HepG2 (cell line): Measurements from ENCODE around the gene INPP4B. TPM values are rescaled to one million over a fixed set of nuclear protein-coding genes. Genes with fewer than 3 reads are reported as not detected.
A peak's percentile ranks its signal among the peaks of the same experiment; 100 is the strongest.

ENCODE experiments used
- ATAC-seq: fragments of 200-7000 bp; cut with Tn5 transposase; 3 replicates; pipeline ENCODE4 v1.9.1; 2020; ENCODE audit warnings: mild to moderate bottlenecking, moderate library complexity
- BruUV-seq: library from RNA; stranded (reverse); fragments of 400-500 nt; replicated peaks from 2 replicates; lab custom pipeline; 2021; lab: Mats Ljungman, UMichigan
- CTCF ChIA-PET: fragments of 300-600 bp; formaldehyde crosslinking; extraction: SDS; loops from one replicate; lab custom pipeline; 2021; ENCODE audit warnings: low total read pairs, inconsistent platforms, low intra/inter-chr PET ratio; lab: Yijun Ruan, JAX
- POLR2A ChIA-PET: fragments of 350-600 bp; sonication (Branson Sonifier 250); formaldehyde crosslinking; loops from one replicate; lab custom pipeline; 2020; ENCODE audit warnings: antibody characterized with exemption, inconsistent platforms; lab: Yijun Ruan, JAX
- DNase-seq: peaks from one replicate; pipeline ENCODE4 v3.0.0-alpha.2; 2015; ENCODE audit warnings: low spot score
- FAIRE-seq: peaks from 3 replicates; lab custom pipeline; 2011; peaks lifted over from hg19 to GRCh38; lab: Jason Lieb, UNC
- H2AFZ ChIP-seq: one replicate; pipeline ENCODE4 v1.6.1; 2011; ENCODE audit warnings: low read length, inconsistent platforms
- H3K27ac ChIP-seq: fragments of 300-600 bp; 3 replicates; pipeline ENCODE4 v1.8.0; 2011; ENCODE audit warnings: mixed run types, mild to moderate bottlenecking, mixed read lengths, low read length, inconsistent platforms; ENCODE audit not compliant: insufficient read depth; ENCODE audit errors: extremely low read length
- H3K27me3 ChIP-seq, 2 experiments: fragments of 200-600 bp in 1 of 2; 2 replicates in 1 of 2; 3 replicates in 1 of 2; pipeline versions ENCODE4 v1.6.0 to v1.8.0; 2011; ENCODE audit warnings: low read length in 2 of 2, mild to moderate bottlenecking in 2 of 2, moderate library complexity in 2 of 2, inconsistent platforms in 1 of 2; ENCODE audit not compliant: insufficient read depth in 2 of 2, control insufficient read depth in 1 of 2
- H3K36me3 ChIP-seq, 2 experiments: fragments of 200-600 bp in 1 of 2; replicated peaks in 1 of 2; 2 replicates in 1 of 2; 3 replicates in 1 of 2; pipeline versions ENCODE4 v1.5.1 to v1.8.0; 2011; ENCODE audit warnings: low read length in 2 of 2, inconsistent platforms in 1 of 2; ENCODE audit not compliant: insufficient read depth in 2 of 2, control insufficient read depth in 1 of 2
- H3K4me1 ChIP-seq: 2 replicates; pipeline ENCODE4 v1.5.1; 2012; ENCODE audit warnings: low read length, inconsistent platforms; ENCODE audit not compliant: insufficient read depth
- H3K4me2 ChIP-seq: 2 replicates; pipeline ENCODE4 v1.6.0; 2011; ENCODE audit warnings: low read depth, low read length, inconsistent platforms
- H3K4me3 ChIP-seq, 3 experiments: fragments of 200-600 bp in 1 of 3; sonication (generic), shearing (Covaris generic) in 1 of 3; replicated peaks in 1 of 3; 2 replicates each; pipeline ENCODE4 v1.5.1; 2011 to 2016; ENCODE audit warnings: low read length in 3 of 3, inconsistent platforms in 2 of 3, low read depth in 2 of 3, mild to moderate bottlenecking in 2 of 3, control low read depth in 1 of 3, mixed read lengths in 1 of 3; ENCODE audit not compliant: insufficient read depth in 1 of 3
- H3K79me2 ChIP-seq: one replicate; pipeline ENCODE4 v1.6.1; 2011; ENCODE audit warnings: low read length, inconsistent platforms; ENCODE audit not compliant: insufficient read depth
- H3K9ac ChIP-seq: 2 replicates; pipeline ENCODE4 v1.6.0; 2011; ENCODE audit warnings: mild to moderate bottlenecking, low read depth, low read length, inconsistent platforms; ENCODE audit not compliant: insufficient read depth
- H3K9me3 ChIP-seq: 2 replicates; pipeline ENCODE4 v1.5.1; 2012; ENCODE audit warnings: mild to moderate bottlenecking, low read length
- H4K20me1 ChIP-seq: 2 replicates; pipeline ENCODE4 v1.6.0; 2011; ENCODE audit warnings: inconsistent platforms, mild to moderate bottlenecking, low read length, moderate library complexity; ENCODE audit not compliant: insufficient read depth
- ATM ChIP-seq: fragments of 450-650 bp; IDR thresholded peaks from 2 replicates; pipeline ENCODE4 v1.7.1; 2017; ENCODE audit warnings: mild to moderate bottlenecking, borderline replicate concordance
- CEBPG ChIP-seq: IDR thresholded peaks from 2 replicates; pipeline ENCODE4 v1.6.1; 2016
- GPN1 ChIP-seq: sonication (generic); formaldehyde crosslinking; IDR thresholded peaks from 2 replicates; pipeline ENCODE4 v1.5.1; 2020; ENCODE audit warnings: missing genetic modification reagents, borderline replicate concordance
- SMC3 ChIP-seq: IDR thresholded peaks from 2 replicates; pipeline ENCODE4 v1.6.1; 2011; ENCODE audit warnings: low read length, improper control_type of control experiment
- SRSF4 ChIP-seq: fragments of 200-400 bp; formaldehyde crosslinking; IDR thresholded peaks from one replicate; pipeline ENCODE4 v1.6.1; 2018; ENCODE audit warnings: mild to moderate bottlenecking, low read depth, low read length, moderate library complexity; ENCODE audit not compliant: poor library complexity, severe bottlenecking
- STAG1 ChIP-seq: sonication (generic); formaldehyde crosslinking; IDR thresholded peaks from 2 replicates; pipeline ENCODE4 v1.4.0; 2020; ENCODE audit warnings: missing genetic modification reagents
- WIZ ChIP-seq: sonication (generic); formaldehyde crosslinking; IDR thresholded peaks from 2 replicates; pipeline ENCODE4 v1.5.1; 2020; ENCODE audit warnings: mild to moderate bottlenecking, missing genetic modification reagents
- ZNF12 ChIP-seq: sonication (generic); formaldehyde crosslinking; IDR thresholded peaks from 2 replicates; pipeline ENCODE4 v1.5.0; 2020; ENCODE audit warnings: missing genetic modification reagents
- ZNF543 ChIP-seq: sonication (generic); formaldehyde crosslinking; IDR thresholded peaks from 2 replicates; pipeline ENCODE4 v1.4.0; 2020; ENCODE audit warnings: mild to moderate bottlenecking, missing genetic modification reagents
- ZNF619 ChIP-seq: sonication (generic); formaldehyde crosslinking; IDR thresholded peaks from 2 replicates; pipeline ENCODE4 v1.4.0; 2020; ENCODE audit warnings: mild to moderate bottlenecking, missing genetic modification reagents
- ZNF883 ChIP-seq: sonication (generic); formaldehyde crosslinking; IDR thresholded peaks from 2 replicates; pipeline ENCODE4 v1.5.1; 2020; ENCODE audit warnings: mild to moderate bottlenecking, missing genetic modification reagents; ENCODE audit errors: not compliant biosample characterization
- ZSCAN29 ChIP-seq: sonication (generic); formaldehyde crosslinking; conservative IDR thresholded peaks from 2 replicates; pipeline ENCODE4 v1.4.0; 2020; ENCODE audit warnings: mild to moderate bottlenecking, missing genetic modification reagents
- ZZZ3 ChIP-seq: sonication (generic); formaldehyde crosslinking; IDR thresholded peaks from 2 replicates; pipeline ENCODE4 v1.4.0; 2020; ENCODE audit warnings: missing genetic modification reagents, mild to moderate bottlenecking, borderline replicate concordance
- WGBS: methylation state at CpG from one replicate; pipeline ENCODE4 v1.1.6; 2017; ENCODE audit warnings: low lambda C conversion rate; 5-methylcytosine and 5-hydroxymethylcytosine counted together
- in situ Hi-C: cut with HindIII; loops from 2 replicates; pipeline ENCODE4 v1.10.0; 2017; ENCODE audit warnings: low pct_unique_long_range_greater_than_20kb; ENCODE audit not compliant: extremely low pct_ligation_motif_present
- intact Hi-C: fragments of 100-400 bp; cut with micrococcal nuclease; formaldehyde crosslinking; loops from one replicate; pipeline ENCODE4 v1.10.0; 2022; ENCODE audit not compliant: unreplicated experiment
- polyA plus RNA-seq, 8 experiments: library from polyadenylated mRNA; depleted of rRNA in 3 of 8; stranded (reverse) in 7 of 8; unstranded in 1 of 8; fragments of >200 nt; fragmentation: Illumina TruSeq in 4 of 8; extraction: Trizol in 4 of 8; gene quantifications; 2 replicates each; pipeline versions ENCODE4 v1.2.1 to v1.2.3, GENCODE V29; 2011 to 2016; ENCODE audit warnings: low read depth in 4 of 8, missing spikeins in 1 of 8, mixed read lengths in 1 of 8; ENCODE audit not compliant: insufficient read depth in 1 of 8
- total RNA-seq, 5 experiments: library from RNA; depleted of rRNA; stranded (reverse); fragments of >200 nt; fragmentation: Illumina TruSeq; extraction: Trizol; gene quantifications; 2 replicates each; pipeline ENCODE4 v1.2.3, GENCODE V29; 2016; ENCODE audit warnings: low read depth in 1 of 5
- TF ChIP-seq, protein P1 (sequence below): sonication (generic); formaldehyde crosslinking; IDR thresholded peaks from 2 replicates; pipeline ENCODE4 v1.4.0; 2020; ENCODE audit warnings: missing genetic modification reagents, borderline replicate concordance
- TF ChIP-seq, protein P2 (sequence below): sonication (generic); formaldehyde crosslinking; IDR thresholded peaks from 2 replicates; pipeline ENCODE4 v1.5.0; 2020; ENCODE audit warnings: mild to moderate bottlenecking, missing genetic modification reagents, moderate library complexity
- TF ChIP-seq, protein P3 (sequence below): sonication (generic); formaldehyde crosslinking; IDR thresholded peaks from 2 replicates; pipeline ENCODE4 v1.8.0; 2022; ENCODE audit warnings: low read depth, missing genetic modification reagents
- TF ChIP-seq, protein P4 (sequence below): sonication (generic); formaldehyde crosslinking; IDR thresholded peaks from 2 replicates; pipeline ENCODE4 v1.5.0; 2020; ENCODE audit warnings: missing genetic modification reagents

The INPP4B gene
- total and polyA plus RNA-seq, 2 of the 13 experiments (the other 11 are each of a cell fraction or from before 2014, with no cell fraction given), result not detected

DNA sequence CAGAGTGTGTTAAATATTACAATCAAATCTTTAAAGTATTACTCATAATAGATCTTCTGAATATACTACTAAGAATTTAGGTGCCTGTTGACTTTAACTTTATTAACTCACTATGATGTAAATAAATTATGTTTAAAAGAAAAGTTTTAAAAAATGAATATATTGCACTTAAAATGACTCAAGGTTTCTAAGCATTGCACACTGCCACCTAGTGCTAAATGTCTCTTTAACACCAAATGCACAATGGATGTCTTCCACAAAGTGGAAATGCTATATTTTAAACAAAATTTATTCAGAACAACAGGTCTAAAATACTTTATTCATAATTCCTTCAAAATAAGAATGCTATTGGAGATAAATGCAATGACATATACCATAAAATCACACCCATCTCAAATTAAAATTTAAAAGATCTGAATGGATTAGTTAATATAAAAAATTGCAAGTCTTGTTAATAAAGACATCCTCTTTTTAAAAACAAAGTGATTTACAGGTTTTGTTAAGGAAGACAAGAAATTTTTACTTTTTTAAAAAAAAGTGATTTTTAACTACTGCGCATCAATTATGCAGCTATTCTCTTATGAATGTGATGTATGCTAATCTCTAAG lies 5.5 kb downstream of the INPP4B start:
- TF ChIP-seq ATM (no peak), SMC3 (peak; percentile 45), ZNF12 (CRISPR knock-in tag) (no peak), CEBPG (CRISPR knock-in tag) (no peak), ZNF883 (CRISPR knock-in tag) (no peak), ZNF619 (CRISPR knock-in tag) (no peak), ZNF543 (CRISPR knock-in tag) (no peak), ZZZ3 (CRISPR knock-in tag) (no peak), GPN1 (CRISPR knock-in tag) (no peak), WIZ (no peak), SRSF4 (no peak), STAG1 (CRISPR knock-in tag) (peak; percentile 28; the same call in 1 of the 2 replicates), ZSCAN29 (no peak)
- TF ChIP-seq, protein P1, sequence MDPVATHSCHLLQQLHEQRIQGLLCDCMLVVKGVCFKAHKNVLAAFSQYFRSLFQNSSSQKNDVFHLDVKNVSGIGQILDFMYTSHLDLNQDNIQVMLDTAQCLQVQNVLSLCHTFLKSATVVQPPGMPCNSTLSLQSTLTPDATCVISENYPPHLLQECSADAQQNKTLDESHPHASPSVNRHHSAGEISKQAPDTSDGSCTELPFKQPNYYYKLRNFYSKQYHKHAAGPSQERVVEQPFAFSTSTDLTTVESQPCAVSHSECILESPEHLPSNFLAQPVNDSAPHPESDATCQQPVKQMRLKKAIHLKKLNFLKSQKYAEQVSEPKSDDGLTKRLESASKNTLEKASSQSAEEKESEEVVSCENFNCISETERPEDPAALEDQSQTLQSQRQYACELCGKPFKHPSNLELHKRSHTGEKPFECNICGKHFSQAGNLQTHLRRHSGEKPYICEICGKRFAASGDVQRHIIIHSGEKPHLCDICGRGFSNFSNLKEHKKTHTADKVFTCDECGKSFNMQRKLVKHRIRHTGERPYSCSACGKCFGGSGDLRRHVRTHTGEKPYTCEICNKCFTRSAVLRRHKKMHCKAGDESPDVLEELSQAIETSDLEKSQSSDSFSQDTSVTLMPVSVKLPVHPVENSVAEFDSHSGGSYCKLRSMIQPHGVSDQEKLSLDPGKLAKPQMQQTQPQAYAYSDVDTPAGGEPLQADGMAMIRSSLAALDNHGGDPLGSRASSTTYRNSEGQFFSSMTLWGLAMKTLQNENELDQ, result no peak
- TF ChIP-seq, protein P2, sequence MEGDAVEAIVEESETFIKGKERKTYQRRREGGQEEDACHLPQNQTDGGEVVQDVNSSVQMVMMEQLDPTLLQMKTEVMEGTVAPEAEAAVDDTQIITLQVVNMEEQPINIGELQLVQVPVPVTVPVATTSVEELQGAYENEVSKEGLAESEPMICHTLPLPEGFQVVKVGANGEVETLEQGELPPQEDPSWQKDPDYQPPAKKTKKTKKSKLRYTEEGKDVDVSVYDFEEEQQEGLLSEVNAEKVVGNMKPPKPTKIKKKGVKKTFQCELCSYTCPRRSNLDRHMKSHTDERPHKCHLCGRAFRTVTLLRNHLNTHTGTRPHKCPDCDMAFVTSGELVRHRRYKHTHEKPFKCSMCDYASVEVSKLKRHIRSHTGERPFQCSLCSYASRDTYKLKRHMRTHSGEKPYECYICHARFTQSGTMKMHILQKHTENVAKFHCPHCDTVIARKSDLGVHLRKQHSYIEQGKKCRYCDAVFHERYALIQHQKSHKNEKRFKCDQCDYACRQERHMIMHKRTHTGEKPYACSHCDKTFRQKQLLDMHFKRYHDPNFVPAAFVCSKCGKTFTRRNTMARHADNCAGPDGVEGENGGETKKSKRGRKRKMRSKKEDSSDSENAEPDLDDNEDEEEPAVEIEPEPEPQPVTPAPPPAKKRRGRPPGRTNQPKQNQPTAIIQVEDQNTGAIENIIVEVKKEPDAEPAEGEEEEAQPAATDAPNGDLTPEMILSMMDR (CRISPR knock-in tag), result peak; percentile 46
- TF ChIP-seq, protein P3, sequence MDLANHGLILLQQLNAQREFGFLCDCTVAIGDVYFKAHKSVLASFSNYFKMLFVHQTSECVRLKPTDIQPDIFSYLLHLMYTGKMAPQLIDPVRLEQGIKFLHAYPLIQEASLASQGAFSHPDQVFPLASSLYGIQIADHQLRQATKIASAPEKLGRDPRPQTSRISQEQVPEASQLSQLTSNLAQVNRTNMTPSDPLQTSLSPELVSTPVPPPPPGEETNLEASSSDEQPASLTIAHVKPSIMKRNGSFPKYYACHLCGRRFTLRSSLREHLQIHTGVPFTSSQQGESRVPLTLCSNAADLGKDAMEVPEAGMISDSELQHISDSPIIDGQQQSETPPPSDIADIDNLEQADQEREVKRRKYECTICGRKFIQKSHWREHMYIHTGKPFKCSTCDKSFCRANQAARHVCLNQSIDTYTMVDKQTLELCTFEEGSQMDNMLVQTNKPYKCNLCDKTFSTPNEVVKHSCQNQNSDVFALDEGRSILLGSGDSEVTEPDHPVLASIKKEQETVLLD (CRISPR knock-in tag), result no peak
- TF ChIP-seq, protein P4, sequence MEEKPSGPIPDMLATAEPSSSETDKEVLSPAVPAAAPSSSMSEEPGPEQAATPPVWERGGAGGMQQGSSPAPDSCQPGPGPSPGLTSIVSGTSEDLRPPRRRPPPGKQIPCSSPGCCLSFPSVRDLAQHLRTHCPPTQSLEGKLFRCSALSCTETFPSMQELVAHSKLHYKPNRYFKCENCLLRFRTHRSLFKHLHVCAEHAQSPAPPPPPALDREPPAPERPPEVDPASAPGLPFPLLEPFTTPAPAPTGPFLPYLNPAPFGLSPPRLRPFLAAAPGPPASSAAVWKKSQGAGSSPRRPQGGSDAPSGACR (CRISPR knock-in tag), result no peak
- H3K36me3 ChIP-seq, result no peaks in the 10 kb centered on the region
- H3K4me2 ChIP-seq, result no peak overlapping the region
- no peaks in the 10 kb centered on the region for H4K20me1 ChIP-seq
- CTCF ChIA-PET, result interaction anchor here (1.4 to 1.7 kb wide), 2 partner anchors 487 to 714 kb away, joined by 4 to 7 read pairs; no protein-coding TSS in a partner anchor
- POLR2A ChIA-PET, result no interaction called here
- H3K4me1 ChIP-seq, result no peaks in the 10 kb centered on the region
- H3K79me2 ChIP-seq, result no peaks in the 10 kb centered on the region
- no peak overlapping the region for H3K27ac ChIP-seq
- H3K9ac ChIP-seq, result no peak overlapping the region
- ATAC-seq (no peak), DNase-seq (peak; percentile 3), FAIRE-seq (no peak)
- intact Hi-C loops, result loop anchor here (1.0 to 10.0 kb wide), 3 partner anchors 487 to 713 kb away; no protein-coding TSS in a partner anchor
- no peak overlapping the region for H3K4me3 ChIP-seq
- no TSS peak for BruUV-seq
- peaks cover 0 to 8% of the 10 kb centered on the region in 2 experiments; a peak in 2 of 5 replicates for H3K27me3 ChIP-seq
- H3K9me3 ChIP-seq, result no peaks in the 10 kb centered on the region
- 85% methylated on average over 1 of the region's 1 CpG for WGBS
- in situ Hi-C loops, result loop anchor here (10.0 to 25.0 kb wide), 2 partner anchors 716 to 1678 kb away; no protein-coding TSS in a partner anchor
- H2AFZ ChIP-seq, result no peak overlapping the region
